IgD-negative memory B cell (primary cell): Measurements from ENCODE around the gene CPS1. TPM values are rescaled to one million over a fixed set of nuclear protein-coding genes. Genes with fewer than 3 reads are reported as not detected.
A peak's percentile ranks its signal among the peaks of the same experiment; 100 is the strongest.

Source experiments
- H3K27ac Mint-ChIP-seq, 3 donors: one replicate each; pipeline ENCODE4 v1.8.0; 2020 to 2022; ENCODE audit warnings: mild to moderate bottlenecking in 3 of 3, mixed read lengths in 3 of 3, moderate library complexity in 1 of 3
- H3K27me3 Mint-ChIP-seq: one replicate; pipeline ENCODE4 v1.8.0; 2021; ENCODE audit warnings: mixed read lengths
- H3K36me3 Mint-ChIP-seq: one replicate; pipeline ENCODE4 v1.8.0; 2020; ENCODE audit warnings: mild to moderate bottlenecking, mixed read lengths
- H3K4me1 Mint-ChIP-seq, 3 donors: one replicate each; pipeline ENCODE4 v1.8.0; 2020 to 2022; ENCODE audit warnings: mixed read lengths in 3 of 3, mild to moderate bottlenecking in 1 of 3
- H3K4me3 Mint-ChIP-seq, 4 donors: one replicate each; pipeline ENCODE4 v1.8.0; 2020 to 2022; ENCODE audit warnings: mild to moderate bottlenecking in 4 of 4, mixed read lengths in 4 of 4, moderate library complexity in 3 of 4
- H3K9me3 Mint-ChIP-seq, 3 donors: one replicate each; pipeline ENCODE4 v1.8.0; 2020 to 2021; ENCODE audit warnings: mixed read lengths in 3 of 3, mild to moderate bottlenecking in 1 of 3
- polyA plus RNA-seq: library from polyadenylated mRNA; unstranded; fragments of 300-500 nt; fragmentation: Illumina TruSeq; gene quantifications from one replicate; pipeline ENCODE4 v1.2.3, GENCODE V29; 2021

The CPS1 gene
- polyA plus RNA-seq, 1 donor from 2014 or later: not detected

DNA sequence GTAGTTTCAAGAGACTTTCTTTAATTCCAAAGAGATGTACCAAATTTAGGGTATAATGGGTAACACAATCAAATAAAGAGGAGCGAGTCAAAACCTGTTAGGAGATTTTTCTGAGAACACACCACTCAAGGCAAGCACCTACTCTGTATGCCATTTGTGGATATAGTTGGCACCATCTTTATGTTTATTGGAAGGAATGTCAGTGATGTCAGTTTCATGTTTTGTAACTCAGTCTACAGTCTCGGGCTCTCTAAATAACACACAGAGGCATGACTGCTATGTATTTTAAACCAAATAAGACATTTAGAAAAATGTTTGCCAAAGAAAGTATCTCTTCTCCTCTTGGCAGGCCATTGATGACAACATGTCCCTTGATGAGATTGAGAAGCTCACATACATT lies 59.7 kb downstream of the CPS1 start:
- Mint-ChIP-seq H3K4me3 (no peak overlapping the region), H3K9me3 (no peaks in the 10 kb centered on the region), H3K36me3 (no peaks in the 10 kb centered on the region), H3K4me1 (no peaks in the 10 kb centered on the region), H3K27me3 (peaks cover 1% of the 10 kb centered on the region), H3K27ac (no peak overlapping the region)

DNA sequence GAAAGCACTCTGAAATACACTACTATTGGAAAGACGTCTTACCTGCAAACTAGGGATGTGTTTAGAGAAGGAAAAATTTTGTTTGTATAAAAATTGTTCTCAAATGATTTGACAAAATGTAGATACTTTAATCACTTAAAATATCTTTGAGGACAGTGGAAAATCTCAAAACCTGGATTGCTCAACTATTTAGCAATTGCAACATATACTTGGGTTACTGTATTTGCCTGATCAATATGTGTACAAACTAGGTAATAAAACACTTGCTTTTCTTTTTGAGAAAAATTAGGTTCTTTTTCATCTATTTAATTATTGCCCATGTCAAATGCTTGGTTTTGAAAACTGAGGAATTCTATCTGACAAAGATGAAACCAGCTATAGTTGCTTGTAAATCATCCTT lies 60.9 kb downstream of the CPS1 start:
- Mint-ChIP-seq H3K27me3 (peaks cover 1% of the 10 kb centered on the region), H3K4me1 (no peaks in the 10 kb centered on the region), H3K9me3 (no peaks in the 10 kb centered on the region), H3K4me3 (no peak overlapping the region), H3K36me3 (no peaks in the 10 kb centered on the region), H3K27ac (peak overlapping the region in 1 of 3 donors; percentile 6)

DNA sequence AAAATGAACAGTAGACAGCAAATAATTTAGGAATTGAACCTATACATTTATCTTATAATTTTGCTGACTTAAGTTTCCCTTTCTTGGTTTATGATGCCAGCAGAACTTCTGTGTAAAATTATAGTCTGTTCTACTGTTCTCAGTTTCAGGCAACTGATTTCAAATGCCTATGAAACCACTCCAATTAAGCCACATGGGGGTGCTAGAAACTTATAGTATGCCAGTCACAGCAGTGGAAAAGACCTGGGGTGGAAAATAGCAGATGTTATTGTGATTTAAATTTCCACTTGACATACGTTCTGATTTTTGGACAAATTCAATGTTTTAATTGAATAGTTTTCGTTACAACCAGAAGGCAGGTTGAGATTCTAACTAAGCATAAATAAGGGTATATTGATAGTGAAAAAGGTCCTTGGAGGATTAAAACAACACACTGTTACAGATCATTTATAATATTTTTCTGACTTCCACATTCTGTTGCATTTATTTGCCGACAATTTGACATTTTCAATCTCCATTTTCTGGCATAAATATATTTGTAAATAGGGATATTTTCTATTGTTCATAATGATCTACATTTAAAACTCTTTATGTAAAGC lies 61.4 kb downstream of the CPS1 start:
- Mint-ChIP-seq H3K9me3 (no peaks in the 10 kb centered on the region), H3K27ac (no peak overlapping the region), H3K36me3 (no peaks in the 10 kb centered on the region), H3K4me3 (no peak overlapping the region), H3K4me1 (no peaks in the 10 kb centered on the region), H3K27me3 (peaks cover 1% of the 10 kb centered on the region)

DNA sequence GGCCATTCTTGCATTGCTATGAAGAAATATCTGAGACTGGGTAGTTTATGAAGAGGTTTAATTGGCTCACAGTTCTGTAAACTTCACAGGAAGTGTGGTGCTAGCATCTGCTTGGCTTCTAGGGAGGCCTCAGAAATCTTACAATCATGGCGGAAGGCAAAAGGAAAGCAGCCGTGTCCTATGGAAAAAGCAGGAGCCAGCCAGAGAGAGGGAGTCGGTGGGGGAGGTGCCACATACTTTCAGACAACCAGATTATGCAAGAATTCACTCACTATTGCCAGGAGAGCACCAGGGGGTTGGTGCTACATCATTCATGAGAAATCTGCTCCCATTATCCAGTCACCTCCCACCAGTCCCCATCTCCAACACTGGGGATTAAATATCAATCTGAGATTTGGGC lies 64.1 kb downstream of the CPS1 start:
- H3K4me1 Mint-ChIP-seq: no peaks in the 10 kb centered on the region
- H3K4me3 Mint-ChIP-seq: no peak overlapping the region
- no peaks in the 10 kb centered on the region for H3K9me3 Mint-ChIP-seq
- H3K36me3 Mint-ChIP-seq: no peaks in the 10 kb centered on the region
- H3K27ac Mint-ChIP-seq: no peak overlapping the region
- H3K27me3 Mint-ChIP-seq: no peaks in the 10 kb centered on the region

DNA sequence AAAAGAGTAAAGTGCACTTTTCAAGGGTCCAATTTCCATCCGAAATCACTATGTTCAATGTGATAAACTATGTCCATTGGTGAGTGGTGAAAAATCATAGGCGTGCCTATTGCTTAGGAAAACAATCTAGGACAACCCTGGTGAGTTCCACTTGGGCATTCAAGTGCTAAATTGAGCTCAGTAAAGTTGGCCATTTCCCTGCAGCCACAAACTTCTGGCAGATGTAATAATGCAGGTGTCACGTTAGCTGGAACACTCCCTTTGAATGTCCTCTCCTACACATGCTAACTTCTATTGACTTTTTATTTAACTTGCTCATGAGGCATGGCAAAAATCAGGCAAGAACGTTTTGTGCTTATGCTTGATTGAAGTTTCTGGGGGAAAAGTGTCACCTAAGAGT lies 67.1 kb downstream of the CPS1 start:
- H3K27me3 Mint-ChIP-seq: no peaks in the 10 kb centered on the region
- no peaks in the 10 kb centered on the region for H3K9me3 Mint-ChIP-seq
- H3K4me3 Mint-ChIP-seq: no peak overlapping the region
- no peak overlapping the region for H3K27ac Mint-ChIP-seq
- no peaks in the 10 kb centered on the region for H3K4me1 Mint-ChIP-seq
- H3K36me3 Mint-ChIP-seq: no peaks in the 10 kb centered on the region

DNA sequence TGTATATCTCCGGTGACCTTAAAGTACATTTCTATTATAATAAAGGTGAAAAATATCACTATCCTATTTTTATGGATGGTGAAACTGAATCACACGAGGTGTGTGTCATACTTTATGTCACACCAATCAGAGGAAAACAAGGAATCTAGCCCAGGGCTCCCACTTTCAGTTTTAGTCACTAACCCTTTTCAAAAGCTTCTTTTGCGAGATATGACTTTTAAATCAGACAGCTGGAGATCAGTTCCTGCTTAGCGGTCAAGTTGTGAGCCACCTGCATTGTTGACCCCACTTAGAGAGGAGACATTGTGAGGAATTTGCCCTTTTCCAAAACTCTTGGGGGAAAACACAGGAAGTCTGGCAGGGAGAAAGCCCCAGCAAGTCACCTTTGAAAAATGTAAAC lies 70.5 kb downstream of the CPS1 start:
- H3K9me3 Mint-ChIP-seq: no peaks in the 10 kb centered on the region
- H3K27me3 Mint-ChIP-seq: no peaks in the 10 kb centered on the region
- no peak overlapping the region for H3K27ac Mint-ChIP-seq

GRCh38 chr2:210630873-210631560 lies 74.6 kb downstream of the CPS1 start:
- Mint-ChIP-seq H3K36me3 (peaks cover 1% of the 10 kb centered on the region), H3K27me3 (peaks cover 3% of the 10 kb centered on the region), H3K4me3 (no peak overlapping the region), H3K9me3 (no peaks in the 10 kb centered on the region), H3K27ac (no peak overlapping the region), H3K4me1 (peaks cover 0 to 4% (median 0%) of the 10 kb centered on the region in 3 donors)

More for the DNA sequence above, 70.5 kb downstream of the CPS1 start:
- Mint-ChIP-seq H3K4me1 (no peaks in the 10 kb centered on the region), H3K36me3 (no peaks in the 10 kb centered on the region), H3K4me3 (no peak overlapping the region)

- Mint-ChIP-seq H3K4me3 (no peak overlapping the region), H3K36me3 (peaks cover 1% of the 10 kb centered on the region)
Observed at GRCh38 chr2:210633699-210634098, 77.3 kb downstream of the CPS1 start.

DNA sequence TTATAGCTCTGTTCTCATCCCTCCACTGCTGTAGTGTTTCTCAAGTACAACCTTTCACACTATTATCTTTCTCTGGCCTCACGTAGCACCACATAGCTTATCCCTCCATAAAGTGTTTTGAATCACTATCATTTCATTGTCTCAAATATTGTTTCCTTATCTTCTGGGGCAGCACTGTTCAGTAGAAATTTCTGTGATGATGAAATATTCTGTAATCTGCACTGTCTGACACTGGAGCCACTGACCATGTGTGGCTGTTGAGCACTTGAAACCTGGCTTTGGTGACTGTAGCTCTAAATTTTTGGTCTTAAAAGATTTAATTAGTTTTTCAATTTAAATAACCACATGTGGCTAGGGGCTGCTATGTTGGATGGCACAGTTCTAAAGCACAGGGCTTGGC lies 78.9 kb downstream of the CPS1 start:
- Mint-ChIP-seq H3K27me3 (peaks cover 3% of the 10 kb centered on the region), H3K36me3 (peaks cover 1% of the 10 kb centered on the region), H3K27ac (no peak overlapping the region), H3K9me3 (peaks cover 0 to 2% (median 0%) of the 10 kb centered on the region in 3 donors), H3K4me3 (no peak overlapping the region), H3K4me1 (peaks cover 0 to 4% (median 0%) of the 10 kb centered on the region in 3 donors)

More at GRCh38 chr2:210633699-210634098, 77.3 kb downstream of the CPS1 start:
- Mint-ChIP-seq H3K27ac (no peak overlapping the region), H3K27me3 (peaks cover 3% of the 10 kb centered on the region), H3K4me1 (peaks cover 0 to 4% (median 0%) of the 10 kb centered on the region in 3 donors), H3K9me3 (no peaks in the 10 kb centered on the region)

- H3K9me3 Mint-ChIP-seq: peaks cover 0 to 3% (median 3%) of the 10 kb centered on the region in 3 donors
- H3K36me3 Mint-ChIP-seq: no peaks in the 10 kb centered on the region
- no peaks in the 10 kb centered on the region for H3K27me3 Mint-ChIP-seq
- no peak overlapping the region for H3K4me3 Mint-ChIP-seq
- no peaks in the 10 kb centered on the region for H3K4me1 Mint-ChIP-seq
- H3K27ac Mint-ChIP-seq: no peak overlapping the region
Observed at GRCh38 chr2:210642333-210642732, 85.9 kb downstream of the CPS1 start.

GRCh38 chr2:210647151-210647550 lies 90.8 kb downstream of the CPS1 start:
- Mint-ChIP-seq H3K27me3 (peaks cover 2% of the 10 kb centered on the region), H3K4me3 (no peak overlapping the region), H3K36me3 (no peaks in the 10 kb centered on the region), H3K27ac (no peak overlapping the region), H3K4me1 (no peaks in the 10 kb centered on the region), H3K9me3 (no peaks in the 10 kb centered on the region)

- Mint-ChIP-seq H3K36me3 (no peaks in the 10 kb centered on the region), H3K4me1 (no peaks in the 10 kb centered on the region), H3K27ac (no peak overlapping the region), H3K4me3 (no peak overlapping the region), H3K27me3 (no peaks in the 10 kb centered on the region), H3K9me3 (no peaks in the 10 kb centered on the region)
Observed at GRCh38 chr2:210654091-210654490, 97.7 kb downstream of the CPS1 start.

- no peak overlapping the region for H3K27ac Mint-ChIP-seq
- no peaks in the 10 kb centered on the region for H3K4me1 Mint-ChIP-seq
- H3K27me3 Mint-ChIP-seq: no peaks in the 10 kb centered on the region
- peaks cover 0 to 5% (median 3%) of the 10 kb centered on the region in 3 donors for H3K9me3 Mint-ChIP-seq
- no peak overlapping the region for H3K4me3 Mint-ChIP-seq
- H3K36me3 Mint-ChIP-seq: no peaks in the 10 kb centered on the region
Observed at GRCh38 chr2:210655229-210655975, 99.0 kb downstream of the CPS1 start.

GRCh38 chr2:210657874-210658273 lies 101.5 kb downstream of the CPS1 start:
- no peaks in the 10 kb centered on the region for H3K36me3 Mint-ChIP-seq
- no peak overlapping the region for H3K27ac Mint-ChIP-seq
- H3K4me1 Mint-ChIP-seq: no peaks in the 10 kb centered on the region
- H3K27me3 Mint-ChIP-seq: no peaks in the 10 kb centered on the region
- peaks cover 0 to 11% (median 3%) of the 10 kb centered on the region in 3 donors for H3K9me3 Mint-ChIP-seq
- no peak overlapping the region for H3K4me3 Mint-ChIP-seq

DNA sequence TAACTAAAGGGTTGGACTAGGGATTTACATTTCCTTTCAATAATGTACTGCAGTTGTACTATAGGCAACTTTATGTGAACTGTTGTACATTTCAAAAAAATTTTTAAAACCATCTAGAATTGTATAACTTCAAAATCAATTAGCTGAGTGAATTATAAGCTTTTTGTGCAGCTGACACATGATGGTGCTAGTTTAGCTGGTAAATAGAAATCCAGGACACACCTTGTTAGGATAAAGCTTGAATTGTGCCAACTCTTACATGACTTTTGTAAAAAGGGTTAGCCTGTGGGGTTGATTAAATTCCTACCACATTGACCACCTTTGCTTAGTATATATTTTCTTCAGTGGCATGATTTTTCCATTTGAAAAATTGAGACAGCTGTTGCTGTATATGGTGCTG lies 104.4 kb downstream of the CPS1 start:
- Mint-ChIP-seq H3K9me3 (peaks cover 0 to 11% (median 3%) of the 10 kb centered on the region in 3 donors), H3K36me3 (no peaks in the 10 kb centered on the region), H3K27me3 (no peaks in the 10 kb centered on the region), H3K27ac (no peak overlapping the region), H3K4me1 (no peaks in the 10 kb centered on the region), H3K4me3 (no peak overlapping the region)
